HL-60 (cell line): ENCODE data around the gene NR3C2.

Experiments used
- DNase-seq, 2 experiments: peaks; one replicate each; pipeline ENCODE4 v3.0.0-alpha.2; 2010 to 2020; ENCODE audit warnings: low read depth in 1 of 2, low spot score in 1 of 2
- H3K27ac ChIP-seq: fragments of 250-450 bp; sonication (Bioruptor Pico); replicated peaks from 2 replicates; pipeline ENCODE4 v1.5.1; 2020; ENCODE audit warnings: mild to moderate bottlenecking, moderate library complexity
- H3K27me3 ChIP-seq: fragments of 250-450 bp; sonication (Bioruptor Pico); 2 replicates; pipeline ENCODE4 v1.5.1; 2021; ENCODE audit warnings: mild to moderate bottlenecking, moderate library complexity; ENCODE audit not compliant: insufficient read depth, poor library complexity, severe bottlenecking
- H3K4me3 ChIP-seq: replicated peaks from 2 replicates; pipeline ENCODE4 v1.5.1; 2011; ENCODE audit warnings: mild to moderate bottlenecking, control low read depth, low read length; ENCODE audit not compliant: insufficient read depth
- GABPA ChIP-seq: IDR thresholded peaks from 2 replicates; pipeline ENCODE4 v1.6.1; 2012; ENCODE audit warnings: low read depth
- POLR2AphosphoS5 ChIP-seq: IDR thresholded peaks from 2 replicates; pipeline ENCODE4 v1.6.1; 2012; ENCODE audit warnings: low read depth
- SPI1 ChIP-seq: IDR thresholded peaks from 2 replicates; pipeline ENCODE4 v1.6.1; 2012; ENCODE audit warnings: low read depth, mild to moderate bottlenecking, borderline replicate concordance
- TF ChIP-seq, protein P1 (sequence below): IDR thresholded peaks from 2 replicates; pipeline ENCODE4 v1.6.1; 2012; ENCODE audit warnings: low read depth; ENCODE audit not compliant: insufficient replicate concordance
- TF ChIP-seq, protein P2 (sequence below): IDR thresholded peaks from one replicate; pipeline ENCODE4 v1.5.1; 2011; ENCODE audit warnings: low read length, control low read depth, inconsistent platforms; ENCODE audit not compliant: insufficient read depth

NR3C2 gene

DNA sequence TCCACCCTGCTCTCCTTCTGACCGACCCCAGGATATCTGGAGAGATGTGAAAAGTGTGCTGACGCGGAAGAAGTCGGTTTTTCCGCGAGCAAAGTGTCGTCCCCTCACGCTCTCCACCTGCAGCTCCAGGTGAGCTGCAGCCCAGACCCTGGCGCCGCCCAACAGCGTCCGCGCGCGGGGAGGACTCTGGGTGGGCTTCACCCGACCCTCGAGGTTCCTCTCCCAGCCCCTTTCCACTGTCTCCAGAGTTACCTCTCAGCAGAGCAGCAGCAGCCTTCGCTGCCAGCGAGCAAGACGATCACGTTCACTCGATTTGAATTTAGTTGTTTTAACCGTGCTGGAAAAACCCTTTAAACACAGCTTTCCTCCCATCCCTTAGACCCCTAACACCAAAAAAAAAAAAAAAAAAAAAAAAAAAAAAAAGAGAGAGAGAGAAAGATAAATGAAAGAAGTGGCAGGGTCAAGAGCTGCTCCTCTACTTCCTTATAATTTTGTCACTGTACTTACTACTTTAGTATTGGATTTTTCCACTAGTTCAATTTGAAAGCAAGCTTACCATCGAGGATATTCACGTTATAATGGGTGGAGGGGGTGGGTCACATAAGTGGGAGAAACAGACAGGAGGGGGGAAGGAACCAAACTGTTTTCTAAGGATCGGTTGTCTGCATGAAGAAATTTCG lies 758 bp upstream of the NR3C2 start:
- DNase-seq: no peak

DNA sequence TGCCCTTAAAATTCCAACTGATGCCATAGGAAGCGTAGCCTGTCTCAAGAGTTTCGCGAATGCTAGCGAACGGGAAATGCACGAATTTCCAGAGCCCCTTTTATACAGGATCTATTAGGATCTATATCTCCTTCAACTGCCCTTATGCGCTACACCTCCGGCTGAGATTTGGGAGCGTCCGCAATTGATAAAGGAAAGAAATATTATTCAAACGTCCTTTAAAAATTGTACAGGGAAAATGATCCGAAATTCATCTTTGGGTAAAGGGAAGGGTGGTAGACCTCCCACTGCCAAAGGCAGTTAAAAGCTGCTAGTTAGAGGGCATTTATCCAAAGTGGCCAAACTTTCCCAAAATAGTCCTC lies 609 bp downstream of the NR3C2 start:
- peaks cover 40% of the 10 kb centered on the region for H3K27me3 ChIP-seq
- peak overlapping the region; percentile 71 for H3K4me3 ChIP-seq
- H3K27ac ChIP-seq: no peak overlapping the region
- TF ChIP-seq, protein P1, sequence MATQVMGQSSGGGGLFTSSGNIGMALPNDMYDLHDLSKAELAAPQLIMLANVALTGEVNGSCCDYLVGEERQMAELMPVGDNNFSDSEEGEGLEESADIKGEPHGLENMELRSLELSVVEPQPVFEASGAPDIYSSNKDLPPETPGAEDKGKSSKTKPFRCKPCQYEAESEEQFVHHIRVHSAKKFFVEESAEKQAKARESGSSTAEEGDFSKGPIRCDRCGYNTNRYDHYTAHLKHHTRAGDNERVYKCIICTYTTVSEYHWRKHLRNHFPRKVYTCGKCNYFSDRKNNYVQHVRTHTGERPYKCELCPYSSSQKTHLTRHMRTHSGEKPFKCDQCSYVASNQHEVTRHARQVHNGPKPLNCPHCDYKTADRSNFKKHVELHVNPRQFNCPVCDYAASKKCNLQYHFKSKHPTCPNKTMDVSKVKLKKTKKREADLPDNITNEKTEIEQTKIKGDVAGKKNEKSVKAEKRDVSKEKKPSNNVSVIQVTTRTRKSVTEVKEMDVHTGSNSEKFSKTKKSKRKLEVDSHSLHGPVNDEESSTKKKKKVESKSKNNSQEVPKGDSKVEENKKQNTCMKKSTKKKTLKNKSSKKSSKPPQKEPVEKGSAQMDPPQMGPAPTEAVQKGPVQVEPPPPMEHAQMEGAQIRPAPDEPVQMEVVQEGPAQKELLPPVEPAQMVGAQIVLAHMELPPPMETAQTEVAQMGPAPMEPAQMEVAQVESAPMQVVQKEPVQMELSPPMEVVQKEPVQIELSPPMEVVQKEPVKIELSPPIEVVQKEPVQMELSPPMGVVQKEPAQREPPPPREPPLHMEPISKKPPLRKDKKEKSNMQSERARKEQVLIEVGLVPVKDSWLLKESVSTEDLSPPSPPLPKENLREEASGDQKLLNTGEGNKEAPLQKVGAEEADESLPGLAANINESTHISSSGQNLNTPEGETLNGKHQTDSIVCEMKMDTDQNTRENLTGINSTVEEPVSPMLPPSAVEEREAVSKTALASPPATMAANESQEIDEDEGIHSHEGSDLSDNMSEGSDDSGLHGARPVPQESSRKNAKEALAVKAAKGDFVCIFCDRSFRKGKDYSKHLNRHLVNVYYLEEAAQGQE: no peak
- TF ChIP-seq POLR2AphosphoS5 (no peak), GABPA (no peak), SPI1 (no peak)
- TF ChIP-seq, protein P2, sequence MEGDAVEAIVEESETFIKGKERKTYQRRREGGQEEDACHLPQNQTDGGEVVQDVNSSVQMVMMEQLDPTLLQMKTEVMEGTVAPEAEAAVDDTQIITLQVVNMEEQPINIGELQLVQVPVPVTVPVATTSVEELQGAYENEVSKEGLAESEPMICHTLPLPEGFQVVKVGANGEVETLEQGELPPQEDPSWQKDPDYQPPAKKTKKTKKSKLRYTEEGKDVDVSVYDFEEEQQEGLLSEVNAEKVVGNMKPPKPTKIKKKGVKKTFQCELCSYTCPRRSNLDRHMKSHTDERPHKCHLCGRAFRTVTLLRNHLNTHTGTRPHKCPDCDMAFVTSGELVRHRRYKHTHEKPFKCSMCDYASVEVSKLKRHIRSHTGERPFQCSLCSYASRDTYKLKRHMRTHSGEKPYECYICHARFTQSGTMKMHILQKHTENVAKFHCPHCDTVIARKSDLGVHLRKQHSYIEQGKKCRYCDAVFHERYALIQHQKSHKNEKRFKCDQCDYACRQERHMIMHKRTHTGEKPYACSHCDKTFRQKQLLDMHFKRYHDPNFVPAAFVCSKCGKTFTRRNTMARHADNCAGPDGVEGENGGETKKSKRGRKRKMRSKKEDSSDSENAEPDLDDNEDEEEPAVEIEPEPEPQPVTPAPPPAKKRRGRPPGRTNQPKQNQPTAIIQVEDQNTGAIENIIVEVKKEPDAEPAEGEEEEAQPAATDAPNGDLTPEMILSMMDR: no peak
- DNase-seq: no peak

More for the DNA sequence above, 758 bp upstream of the NR3C2 start:
- Histone ChIP-seq H3K4me3 (peak overlapping the region; percentile 71), H3K27ac (0 out of 2 replicates have a peak overlapping the region, but pooled peaks have one; percentile 33), H3K27me3 (peaks cover 46% of the 10 kb centered on the region)
- TF ChIP-seq GABPA (no peak), POLR2AphosphoS5 (no peak), SPI1 (no peak)
- TF ChIP-seq, protein P2: no peak
- TF ChIP-seq, protein P1: no peak

DNA sequence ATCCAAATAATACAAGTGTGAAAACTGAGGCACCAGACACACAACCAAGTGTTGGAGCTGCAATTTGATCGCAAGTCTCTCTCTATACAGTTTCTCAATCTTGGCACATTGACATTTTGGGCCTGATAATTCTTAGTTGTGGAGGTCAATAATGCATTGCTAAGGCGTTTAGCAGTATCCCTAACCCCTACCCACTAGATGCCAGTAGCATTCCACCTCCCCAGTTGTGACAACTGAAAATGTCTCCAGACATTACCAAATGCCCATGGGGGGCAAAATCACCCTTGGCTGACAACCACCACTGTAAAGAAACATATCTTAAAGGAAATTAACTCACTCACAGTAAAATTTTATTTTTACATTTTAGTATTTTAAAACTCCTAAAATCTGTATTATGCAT lies 4.2 kb downstream of the NR3C2 start:
- DNase-seq: no peak
- TF ChIP-seq POLR2AphosphoS5 (no peak), GABPA (no peak), SPI1 (no peak)
- TF ChIP-seq, protein P2: no peak
- TF ChIP-seq, protein P1: no peak
- H3K4me3 ChIP-seq: no peak overlapping the region
- peaks cover 21% of the 10 kb centered on the region for H3K27me3 ChIP-seq
- no peak overlapping the region for H3K27ac ChIP-seq
